HUES6 (cell line): Measurements from ENCODE around the gene CTPS2.

Experiments used
- H3K27ac ChIP-seq: 2 replicates; pipeline ENCODE4 v1.7.0; 2013; ENCODE audit warnings: low read depth, mild to moderate bottlenecking, low read length, inconsistent platforms
- H3K27me3 ChIP-seq: 2 replicates; pipeline ENCODE4 v1.6.1; 2013; ENCODE audit warnings: low read length; ENCODE audit not compliant: control insufficient read depth, insufficient read depth
- H3K36me3 ChIP-seq: 2 replicates; pipeline ENCODE4 v1.6.1; 2013; ENCODE audit warnings: low read length; ENCODE audit not compliant: control insufficient read depth, insufficient read depth
- H3K4me1 ChIP-seq: 2 replicates; pipeline ENCODE4 v1.6.1; 2013; ENCODE audit warnings: low read length; ENCODE audit not compliant: control insufficient read depth, insufficient read depth
- H3K4me3 ChIP-seq: 2 replicates; pipeline ENCODE4 v1.5.1; 2013; ENCODE audit warnings: low read depth, low read length
- H3K9ac ChIP-seq: one replicate; pipeline ENCODE4 v1.6.1; 2013; ENCODE audit warnings: mild to moderate bottlenecking, low read length
- H3K9me3 ChIP-seq: 2 replicates; pipeline ENCODE4 v1.6.1; 2013; ENCODE audit warnings: low read depth, low read length; ENCODE audit not compliant: control insufficient read depth, insufficient read depth

CTPS2 gene

GRCh38 chrX:16654093-16654492 is 58.4 kb downstream of the CTPS2 start:
- peaks cover 13% of the 10 kb centered on the region for H3K4me1 ChIP-seq
- no peak overlapping the region for H3K9ac ChIP-seq
- H3K27ac ChIP-seq: no peak overlapping the region
- H3K9me3 ChIP-seq: no peaks in the 10 kb centered on the region
- H3K36me3 ChIP-seq: peaks cover 10% of the 10 kb centered on the region
- H3K27me3 ChIP-seq: no peaks in the 10 kb centered on the region; the same call in 1 of the 2 replicates
- no peak overlapping the region for H3K4me3 ChIP-seq

DNA sequence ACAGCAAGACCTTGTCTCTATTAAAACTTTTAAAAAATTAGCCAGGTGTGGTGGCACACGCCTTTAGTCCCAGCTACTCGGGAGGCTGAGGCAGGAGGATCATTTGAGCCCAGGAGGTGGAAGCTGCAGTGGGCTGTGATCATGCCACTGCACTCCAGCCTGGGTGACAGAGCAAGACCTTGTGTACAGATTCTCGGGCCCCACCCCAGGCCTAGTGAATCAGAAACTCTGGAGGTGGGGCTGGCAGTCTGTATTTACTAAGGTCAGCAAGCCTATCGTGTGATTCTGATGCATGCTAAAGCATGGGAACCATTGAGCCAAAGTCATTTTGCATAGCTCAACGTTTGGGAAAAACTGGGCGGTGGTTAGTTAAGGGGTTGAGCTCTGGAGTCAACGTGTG is 59.0 kb downstream of the CTPS2 start:
- Histone ChIP-seq H3K36me3 (peaks cover 10% of the 10 kb centered on the region), H3K9ac (no peak overlapping the region), H3K27me3 (no peaks in the 10 kb centered on the region; the same call in 1 of the 2 replicates), H3K27ac (no peak overlapping the region), H3K4me1 (peaks cover 13% of the 10 kb centered on the region), H3K4me3 (no peak overlapping the region), H3K9me3 (no peaks in the 10 kb centered on the region)

DNA sequence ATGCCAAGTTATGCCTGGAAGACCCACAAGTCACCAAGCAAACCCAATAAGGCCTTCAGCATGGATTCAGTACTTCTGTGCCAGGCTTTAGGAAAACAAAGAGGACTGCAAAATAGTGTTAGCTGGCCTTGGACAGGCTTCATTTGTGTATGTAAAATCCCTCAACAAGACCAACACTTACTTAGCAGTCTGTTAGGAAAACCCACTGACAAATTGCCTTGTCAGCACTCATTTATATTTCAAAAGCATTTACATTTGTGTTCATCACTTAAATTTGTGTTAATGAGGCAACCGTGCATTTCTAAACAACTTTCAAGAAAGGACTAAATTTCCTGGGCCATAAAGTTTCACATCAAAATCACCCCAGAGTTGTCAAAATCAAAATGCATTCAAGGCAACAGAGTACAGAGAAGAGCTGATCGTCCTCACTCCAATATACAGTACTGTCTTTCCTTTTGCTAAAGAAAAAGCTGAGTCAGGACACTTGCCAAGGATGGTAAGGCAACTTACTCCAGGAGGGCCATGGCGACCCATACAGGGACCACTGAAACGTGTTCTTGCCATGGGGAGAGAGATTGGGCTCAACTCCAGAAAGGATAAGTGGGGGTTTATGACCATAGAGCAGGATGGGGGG is 61.0 kb downstream of the CTPS2 start:
- H3K9me3 ChIP-seq: 0 out of 2 replicates have a peak, but pooled peaks cover under 1% of the 10 kb centered on the region
- peaks cover 13% of the 10 kb centered on the region for H3K4me1 ChIP-seq
- H3K36me3 ChIP-seq: peaks cover 16% of the 10 kb centered on the region
- H3K27ac ChIP-seq: no peak overlapping the region; the same call in 1 of the 2 replicates
- H3K4me3 ChIP-seq: no peak overlapping the region
- H3K27me3 ChIP-seq: no peaks in the 10 kb centered on the region; the same call in 1 of the 2 replicates
- no peak overlapping the region for H3K9ac ChIP-seq

DNA sequence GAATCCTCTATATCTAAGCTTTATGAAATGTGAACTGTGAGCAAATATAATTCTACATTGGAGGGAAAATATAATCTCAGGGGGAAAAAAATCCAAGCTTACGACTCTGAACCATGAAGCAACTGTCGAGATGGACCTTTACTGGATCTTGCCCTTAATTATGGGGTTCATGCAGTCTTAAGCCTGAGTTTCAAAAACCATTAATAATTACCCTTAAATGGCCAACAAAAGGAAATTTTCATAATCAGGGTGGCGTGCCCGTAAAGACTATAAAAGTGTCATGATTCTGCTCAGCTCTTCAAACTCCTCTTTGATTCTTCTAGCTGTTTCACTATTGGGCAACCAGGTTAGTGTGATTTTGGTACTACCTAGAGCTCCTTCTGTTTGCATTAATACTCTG is 62.6 kb downstream of the CTPS2 start, which contains the start of gene S100G:
Gene S100G (plus strand): TSS at position 301 of the 400 bp plus-strand sequence. CDS start 849 bp downstream, outside the sequence.
- Histone ChIP-seq H3K4me3 (no peak within 1 kb of the TSS), H3K4me1 (peaks cover 10% of the 10 kb centered on the region), H3K27me3 (no peaks in the 10 kb centered on the region), H3K9ac (no peak within 1 kb of the TSS), H3K27ac (no peak within 1 kb of the TSS), H3K9me3 (peaks cover 10% of the 10 kb centered on the region), H3K36me3 (peaks cover 27% of the 10 kb centered on the region)

DNA sequence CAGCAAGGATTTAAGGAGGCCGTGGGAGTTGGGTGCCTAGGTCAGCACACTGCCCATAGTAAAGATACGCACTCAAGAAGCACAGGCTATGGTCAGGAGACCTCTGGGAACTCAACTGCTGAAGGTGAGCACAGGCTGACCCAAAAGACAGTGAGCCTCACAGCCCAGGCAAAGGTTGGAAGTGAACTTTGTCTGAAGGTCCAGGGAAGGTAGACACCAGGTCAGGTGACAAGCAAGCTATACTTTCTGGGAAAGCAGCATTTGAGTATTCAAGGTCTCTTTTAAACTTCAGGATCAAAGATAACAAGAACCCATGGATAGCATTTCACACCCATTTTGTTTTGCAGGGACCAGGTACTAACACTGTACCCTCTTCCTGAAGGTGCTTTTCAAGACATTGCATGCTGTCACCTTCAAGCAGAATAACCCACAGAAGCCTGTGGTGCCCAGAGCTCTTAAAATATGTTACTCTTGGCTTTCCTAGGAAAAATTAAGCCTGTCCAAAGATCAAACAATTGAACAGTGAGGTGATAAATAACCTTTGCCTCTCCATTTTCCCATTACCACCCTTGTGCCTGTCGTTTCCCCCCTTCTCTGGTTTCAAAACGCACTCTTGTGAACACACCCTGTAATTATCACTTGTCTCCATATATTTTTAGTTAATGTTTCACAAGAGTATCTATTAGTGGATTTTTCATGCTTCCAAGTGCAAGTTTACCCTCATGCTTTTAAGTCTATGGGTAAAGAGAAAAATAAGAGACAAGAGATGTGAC is 65.9 kb downstream of the CTPS2 start:
- H3K4me1 ChIP-seq: peaks cover 22% of the 10 kb centered on the region
- H3K36me3 ChIP-seq: peaks cover 28% of the 10 kb centered on the region
- H3K9ac ChIP-seq: no peak overlapping the region
- H3K9me3 ChIP-seq: peaks cover 10% of the 10 kb centered on the region
- no peaks in the 10 kb centered on the region for H3K27me3 ChIP-seq
- H3K4me3 ChIP-seq: no peak overlapping the region
- no peak overlapping the region for H3K27ac ChIP-seq

GRCh38 chrX:16643176-16643575 is 69.3 kb downstream of the CTPS2 start:
- Histone ChIP-seq H3K27ac (no peak overlapping the region), H3K9me3 (peaks cover 10% of the 10 kb centered on the region), H3K4me3 (no peak overlapping the region), H3K27me3 (no peaks in the 10 kb centered on the region), H3K36me3 (peaks cover 50% of the 10 kb centered on the region), H3K9ac (no peak overlapping the region), H3K4me1 (peaks cover 17% of the 10 kb centered on the region)

DNA sequence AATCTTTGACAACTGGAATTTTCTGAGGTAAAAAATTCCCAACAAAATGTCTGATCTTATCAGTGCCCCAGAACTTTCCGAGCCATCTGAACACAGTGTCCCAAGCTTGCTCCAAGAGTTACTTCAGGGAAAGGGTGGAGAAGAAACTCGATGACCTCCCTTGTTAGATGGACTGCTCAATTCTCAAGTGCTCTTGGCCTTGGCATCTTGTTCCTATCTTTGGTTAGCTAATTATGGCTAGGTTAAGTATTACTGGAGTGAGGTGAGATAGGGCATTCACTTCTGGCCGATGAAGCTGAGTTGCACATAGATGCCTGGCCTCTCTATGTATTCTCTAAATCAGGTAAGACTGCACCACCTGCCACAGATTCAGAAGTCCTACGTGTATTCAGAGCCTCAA is 71.6 kb downstream of the CTPS2 start:
- H3K4me1 ChIP-seq: peaks cover 17% of the 10 kb centered on the region
- peaks cover 44% of the 10 kb centered on the region for H3K36me3 ChIP-seq
- no peak overlapping the region for H3K4me3 ChIP-seq
- H3K9me3 ChIP-seq: 0 out of 2 replicates have a peak, but pooled peaks cover 3% of the 10 kb centered on the region
- no peak overlapping the region for H3K9ac ChIP-seq
- no peak overlapping the region for H3K27ac ChIP-seq
- no peaks in the 10 kb centered on the region for H3K27me3 ChIP-seq

DNA sequence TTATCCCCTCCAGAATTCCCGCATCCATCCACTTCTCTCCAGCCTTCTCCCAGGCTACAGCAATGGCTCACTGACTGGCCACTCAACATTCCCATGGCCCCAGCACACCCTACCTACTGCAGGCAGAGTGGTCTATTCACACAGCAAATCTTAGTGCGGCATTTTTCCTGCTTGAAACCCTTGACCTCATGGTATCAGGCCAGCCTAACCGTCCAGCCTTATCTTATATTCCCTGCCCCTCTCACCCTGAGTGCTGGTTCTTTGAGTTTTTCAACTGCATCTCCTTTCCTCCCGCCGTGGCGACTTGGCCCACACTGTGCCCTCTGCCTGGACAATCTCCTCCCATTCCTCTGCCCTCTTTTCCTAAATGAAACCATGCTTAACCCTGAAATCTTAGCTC is 72.5 kb downstream of the CTPS2 start:
- no peaks in the 10 kb centered on the region for H3K27me3 ChIP-seq
- no peak overlapping the region for H3K27ac ChIP-seq

DNA sequence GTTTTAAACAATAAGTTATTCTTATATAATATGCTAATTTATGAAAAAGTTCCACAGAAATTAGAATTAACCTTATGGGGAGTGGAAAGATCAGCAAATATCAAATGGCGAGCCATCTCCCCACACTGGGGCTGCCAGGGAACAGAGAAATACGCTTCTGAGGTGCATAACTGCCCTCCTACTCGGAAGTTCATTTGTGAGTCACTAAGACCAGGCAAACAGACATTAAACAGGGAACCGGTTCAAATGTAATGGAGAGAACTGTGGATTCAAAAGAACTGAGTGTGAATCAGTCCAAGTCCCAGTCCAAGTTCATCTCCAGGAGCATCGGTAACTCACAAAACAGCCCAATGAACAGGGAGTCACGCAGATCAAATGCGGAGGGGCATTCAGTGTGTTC is 73.9 kb downstream of the CTPS2 start:
- Histone ChIP-seq H3K4me3 (no peak overlapping the region), H3K27ac (no peak overlapping the region), H3K9me3 (no peaks in the 10 kb centered on the region), H3K4me1 (peaks cover 14% of the 10 kb centered on the region), H3K9ac (no peak overlapping the region), H3K36me3 (peaks cover 41% of the 10 kb centered on the region), H3K27me3 (no peaks in the 10 kb centered on the region)

More for the DNA sequence above, 72.5 kb downstream of the CTPS2 start:
- peaks cover 41% of the 10 kb centered on the region for H3K36me3 ChIP-seq
- no peak overlapping the region for H3K9ac ChIP-seq
- H3K9me3 ChIP-seq: no peaks in the 10 kb centered on the region
- H3K4me1 ChIP-seq: peaks cover 17% of the 10 kb centered on the region
- H3K4me3 ChIP-seq: no peak overlapping the region

GRCh38 chrX:16635596-16635995 is 76.9 kb downstream of the CTPS2 start:
- Histone ChIP-seq H3K9me3 (no peaks in the 10 kb centered on the region), H3K4me1 (no peaks in the 10 kb centered on the region), H3K27ac (no peak overlapping the region), H3K36me3 (peaks cover 31% of the 10 kb centered on the region), H3K4me3 (no peak overlapping the region), H3K9ac (no peak overlapping the region), H3K27me3 (no peaks in the 10 kb centered on the region)

GRCh38 chrX:16635040-16635439 is 77.4 kb downstream of the CTPS2 start:
- Histone ChIP-seq H3K9ac (no peak overlapping the region), H3K9me3 (no peaks in the 10 kb centered on the region), H3K36me3 (peaks cover 27% of the 10 kb centered on the region), H3K4me3 (no peak overlapping the region), H3K27me3 (no peaks in the 10 kb centered on the region), H3K4me1 (peaks cover under 1% of the 10 kb centered on the region; the same call in 1 of the 2 replicates), H3K27ac (no peak overlapping the region)
